HG03039 (cell line): ENCODE data around the gene HDLBP.
A peak's percentile ranks its signal among the peaks of the same experiment; 100 is the strongest.

Experiments used
- ATAC-seq: cut with Tn5 transposase; IDR thresholded peaks from one replicate; pipeline ENCODE4 v1.9.1; 2021; ENCODE audit warnings: mild to moderate bottlenecking, moderate library complexity; ENCODE audit not compliant: unreplicated experiment

Gene HDLBP, protein sequence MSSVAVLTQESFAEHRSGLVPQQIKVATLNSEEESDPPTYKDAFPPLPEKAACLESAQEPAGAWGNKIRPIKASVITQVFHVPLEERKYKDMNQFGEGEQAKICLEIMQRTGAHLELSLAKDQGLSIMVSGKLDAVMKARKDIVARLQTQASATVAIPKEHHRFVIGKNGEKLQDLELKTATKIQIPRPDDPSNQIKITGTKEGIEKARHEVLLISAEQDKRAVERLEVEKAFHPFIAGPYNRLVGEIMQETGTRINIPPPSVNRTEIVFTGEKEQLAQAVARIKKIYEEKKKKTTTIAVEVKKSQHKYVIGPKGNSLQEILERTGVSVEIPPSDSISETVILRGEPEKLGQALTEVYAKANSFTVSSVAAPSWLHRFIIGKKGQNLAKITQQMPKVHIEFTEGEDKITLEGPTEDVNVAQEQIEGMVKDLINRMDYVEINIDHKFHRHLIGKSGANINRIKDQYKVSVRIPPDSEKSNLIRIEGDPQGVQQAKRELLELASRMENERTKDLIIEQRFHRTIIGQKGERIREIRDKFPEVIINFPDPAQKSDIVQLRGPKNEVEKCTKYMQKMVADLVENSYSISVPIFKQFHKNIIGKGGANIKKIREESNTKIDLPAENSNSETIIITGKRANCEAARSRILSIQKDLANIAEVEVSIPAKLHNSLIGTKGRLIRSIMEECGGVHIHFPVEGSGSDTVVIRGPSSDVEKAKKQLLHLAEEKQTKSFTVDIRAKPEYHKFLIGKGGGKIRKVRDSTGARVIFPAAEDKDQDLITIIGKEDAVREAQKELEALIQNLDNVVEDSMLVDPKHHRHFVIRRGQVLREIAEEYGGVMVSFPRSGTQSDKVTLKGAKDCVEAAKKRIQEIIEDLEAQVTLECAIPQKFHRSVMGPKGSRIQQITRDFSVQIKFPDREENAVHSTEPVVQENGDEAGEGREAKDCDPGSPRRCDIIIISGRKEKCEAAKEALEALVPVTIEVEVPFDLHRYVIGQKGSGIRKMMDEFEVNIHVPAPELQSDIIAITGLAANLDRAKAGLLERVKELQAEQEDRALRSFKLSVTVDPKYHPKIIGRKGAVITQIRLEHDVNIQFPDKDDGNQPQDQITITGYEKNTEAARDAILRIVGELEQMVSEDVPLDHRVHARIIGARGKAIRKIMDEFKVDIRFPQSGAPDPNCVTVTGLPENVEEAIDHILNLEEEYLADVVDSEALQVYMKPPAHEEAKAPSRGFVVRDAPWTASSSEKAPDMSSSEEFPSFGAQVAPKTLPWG (N-terminal part only)

DNA sequence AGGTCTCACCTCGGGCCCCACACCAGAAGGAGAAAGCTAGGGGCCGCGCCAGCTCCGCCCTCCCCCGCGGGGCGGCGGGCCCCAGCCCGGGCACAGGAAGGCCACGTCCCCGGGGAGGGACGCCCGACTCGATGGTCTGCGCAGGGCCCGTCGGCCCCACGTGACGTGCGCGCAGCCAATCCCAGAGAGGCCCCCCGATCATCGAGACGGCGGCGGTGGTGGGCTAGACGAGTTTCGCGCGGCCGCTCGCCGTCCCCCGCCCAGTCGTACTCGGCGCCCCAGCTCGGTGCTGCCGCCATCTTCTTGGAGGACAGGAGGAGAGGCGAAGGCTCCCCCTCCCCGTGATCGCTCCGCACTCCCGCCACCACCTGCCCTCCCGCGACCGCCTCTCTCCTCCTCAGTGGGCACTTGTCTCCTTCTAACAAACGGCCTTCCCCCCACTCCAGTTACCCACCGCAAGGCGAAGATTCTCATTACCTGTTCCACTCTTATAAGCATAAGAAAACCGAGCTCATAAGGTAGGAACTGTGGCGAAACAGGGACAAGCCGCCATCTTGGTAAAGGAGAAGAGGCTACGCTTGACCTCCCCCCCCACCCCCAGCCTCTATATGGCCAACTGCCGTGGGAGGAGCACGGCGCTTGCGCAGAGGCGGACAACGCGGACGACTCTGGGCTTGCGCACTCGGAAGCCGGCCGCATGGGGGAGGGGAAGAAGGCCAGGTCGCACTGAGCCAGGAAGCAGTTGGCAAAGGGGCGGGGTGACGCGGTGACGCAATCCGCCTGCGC is at the start of gene HDLBP:
Gene HDLBP (minus strand): TSS at position 580 of the 786 bp plus-strand sequence. CDS start 48,803 bp downstream, outside the sequence.
- peak; percentile 57 for ATAC-seq

DNA sequence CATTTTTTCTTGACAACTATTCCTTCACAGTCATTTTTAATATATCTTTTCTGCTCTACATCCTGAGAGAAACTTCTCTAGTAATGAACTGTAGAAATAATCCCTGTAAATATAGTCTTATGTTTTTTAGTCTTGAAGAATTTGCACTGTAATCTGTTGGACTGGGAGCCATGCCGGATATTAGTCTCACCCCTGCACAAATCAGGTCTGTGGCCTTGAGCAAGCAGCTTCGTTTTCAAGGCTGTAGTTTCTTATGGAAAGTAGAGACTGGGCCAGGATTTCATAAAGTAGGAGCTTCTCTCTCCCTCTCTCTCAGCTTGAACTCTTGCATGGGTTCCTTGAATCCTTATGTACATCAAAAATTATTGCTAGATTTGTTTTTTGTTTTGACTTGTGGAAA is 49.3 kb upstream of the HDLBP start:
- no peak for ATAC-seq

DNA sequence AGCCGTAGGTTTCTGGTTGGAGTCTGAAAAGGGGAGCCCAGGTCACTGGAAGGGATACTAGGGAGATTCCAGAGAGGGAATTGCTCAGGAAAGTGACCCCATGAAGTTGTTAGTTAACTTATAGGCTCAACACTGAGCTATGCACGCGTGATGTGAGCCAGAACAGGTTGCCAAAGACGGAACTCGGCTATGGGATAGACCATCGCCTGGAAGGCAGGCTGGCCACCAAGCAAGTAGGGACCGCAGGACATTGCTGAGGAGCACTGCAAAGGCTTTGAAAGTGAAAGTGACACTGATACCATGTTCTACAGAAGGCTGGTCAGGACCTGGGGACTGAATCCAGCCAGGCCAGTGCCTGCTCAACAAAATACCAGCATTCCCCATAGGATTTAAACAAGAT is 48.0 kb upstream of the HDLBP start:
- ATAC-seq: no peak

DNA sequence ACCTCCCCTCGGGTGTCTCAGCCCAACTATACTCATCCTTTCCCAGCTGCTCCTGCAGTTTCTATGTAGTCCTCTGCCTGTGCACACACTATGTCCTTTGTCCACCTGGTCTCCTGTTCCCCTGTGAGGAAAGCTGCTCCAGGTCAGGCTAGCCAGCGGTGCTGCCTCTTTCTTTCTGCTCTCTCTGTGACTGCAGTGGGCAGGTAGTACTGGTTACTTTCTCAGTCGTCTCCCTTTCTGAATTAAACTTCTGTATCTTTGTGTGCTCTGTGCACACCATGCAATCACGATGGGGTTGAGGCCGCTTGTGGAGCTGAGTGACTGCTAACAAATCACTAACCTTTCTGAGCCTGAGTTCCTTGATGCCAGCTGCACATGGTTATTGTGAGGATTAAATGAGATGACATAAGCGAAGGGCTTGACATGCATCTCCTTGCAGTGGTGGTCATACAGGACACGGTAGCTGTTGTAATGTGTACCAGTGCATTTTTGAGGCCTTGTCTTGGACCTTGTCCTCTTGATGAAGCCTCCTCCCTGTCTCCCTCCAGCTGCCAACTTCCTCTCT is 44.1 kb upstream of the HDLBP start:
- no peak for ATAC-seq

GRCh38 chr2:241358470-241358869 is 43.0 kb upstream of the HDLBP start:
- ATAC-seq: no peak

- ATAC-seq: no peak
Observed at GRCh38 chr2:241357531-241357930, 42.1 kb upstream of the HDLBP start.

DNA sequence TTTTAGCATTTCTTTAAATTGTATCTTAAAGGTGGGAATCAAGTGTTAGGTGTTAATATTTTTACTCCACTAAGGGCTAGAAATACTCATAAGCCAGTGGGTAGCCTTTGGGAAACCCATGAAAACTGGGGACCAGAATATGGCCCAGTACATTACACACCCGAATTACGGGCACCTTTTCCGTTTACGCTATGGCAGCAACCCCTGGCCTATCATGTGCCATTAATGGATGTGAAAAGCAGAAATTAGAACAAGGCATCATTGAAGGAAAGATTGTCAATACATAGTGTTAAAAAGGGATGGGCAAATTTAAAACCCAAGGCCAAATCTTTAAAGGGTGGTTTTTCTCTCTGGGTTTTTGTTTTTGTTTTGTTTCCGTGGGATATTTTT is 41.4 kb upstream of the HDLBP start:
- ATAC-seq: no peak

DNA sequence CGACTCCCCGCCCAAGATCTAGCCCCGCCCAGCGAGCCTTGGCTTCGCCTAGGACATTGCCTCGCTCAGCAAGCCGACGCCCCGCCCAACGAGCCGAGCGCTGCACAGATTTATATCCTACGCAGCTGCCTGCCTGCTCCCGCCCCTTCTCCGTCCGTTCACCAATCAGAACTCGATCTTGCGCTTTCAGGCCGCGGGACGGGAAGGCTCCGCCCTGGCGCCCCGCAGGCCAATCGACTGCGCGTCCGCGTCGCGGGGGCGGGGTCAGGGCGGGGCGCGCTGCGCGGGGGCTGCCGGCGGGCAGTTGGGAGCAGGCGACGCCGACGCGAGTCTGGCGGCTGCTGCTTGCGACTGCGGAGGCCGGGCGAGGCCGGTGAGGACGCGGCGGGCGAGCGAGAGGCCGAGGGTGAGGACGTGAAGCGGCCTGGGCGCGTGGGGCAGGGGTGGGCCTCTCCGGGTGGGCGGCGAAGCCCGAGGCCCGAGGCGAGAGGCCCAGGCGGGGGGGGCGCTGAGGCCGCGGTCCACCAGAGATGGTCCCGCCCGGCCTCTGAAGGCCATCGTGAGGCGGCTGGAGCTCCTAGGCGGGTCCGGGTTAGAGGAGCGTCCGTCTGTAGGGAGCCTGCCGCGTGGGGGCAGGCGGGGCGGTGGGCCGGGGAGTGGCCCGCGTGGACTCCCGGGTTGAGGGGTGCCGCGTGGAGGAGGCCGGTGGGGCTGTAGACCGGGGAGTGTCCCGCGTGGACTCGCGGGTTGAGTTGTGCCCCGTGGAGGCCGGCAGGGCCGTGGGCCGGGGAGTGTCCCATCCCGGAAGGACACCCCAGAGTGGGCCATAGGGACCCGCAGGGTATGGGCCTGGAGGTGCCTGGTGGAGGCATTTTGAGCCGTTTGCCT is 40.8 kb upstream of the HDLBP start, which contains the start of gene FARP2:
Gene FARP2 (plus strand): TSS at position 303 of the 888 bp plus-strand sequence. CDS start 16,823 bp downstream, outside the sequence.
- peak; percentile 76 for ATAC-seq

DNA sequence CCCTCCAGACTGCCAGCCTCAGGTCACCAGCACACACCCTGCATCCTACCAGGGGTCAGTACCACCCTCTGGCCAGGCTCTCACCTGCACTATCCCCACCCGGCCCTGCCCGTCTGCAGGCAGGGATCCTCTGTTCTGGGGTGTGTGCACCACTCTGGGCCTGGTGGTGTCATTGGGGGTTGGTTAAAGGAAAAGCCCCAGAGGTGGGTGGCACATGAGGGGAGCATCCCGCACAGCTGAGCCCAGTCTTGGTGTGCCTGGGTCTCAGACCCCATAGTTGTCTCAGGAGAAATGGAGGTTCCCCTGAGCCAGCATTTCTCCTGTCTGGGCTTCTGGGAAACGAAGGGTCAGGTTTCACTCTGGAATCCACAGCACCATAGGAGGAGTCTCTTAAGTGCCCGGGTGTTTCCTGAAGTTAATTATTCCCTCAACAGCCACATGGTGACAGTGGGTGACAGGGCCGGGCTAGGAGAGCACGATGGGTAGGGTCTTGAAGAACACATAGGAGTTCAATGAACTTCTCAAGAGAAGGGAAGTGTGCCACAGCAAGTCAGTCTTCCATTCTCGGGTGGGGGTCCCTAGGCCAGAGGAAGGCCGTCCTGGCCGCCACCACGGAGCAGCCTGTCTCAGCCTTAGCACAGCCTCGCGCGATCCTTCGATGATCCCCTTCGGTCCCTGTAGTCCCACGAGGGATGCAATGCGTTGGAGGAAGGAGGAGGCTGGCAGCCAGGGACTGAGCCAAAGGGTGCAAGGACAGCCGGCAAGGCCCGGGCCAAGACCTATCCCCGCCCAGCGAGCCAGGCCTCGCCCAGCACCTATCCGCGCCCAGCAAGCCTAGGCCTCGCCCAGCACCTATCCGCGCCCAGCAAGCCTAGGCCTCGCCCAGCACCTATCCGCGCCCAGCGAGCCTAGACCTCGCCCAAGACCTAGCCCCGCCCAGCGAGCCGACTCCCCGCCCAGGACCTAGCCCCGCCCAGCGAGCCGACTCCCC is 39.5 kb upstream of the HDLBP start:
- ATAC-seq: no peak

- no peak for ATAC-seq
Observed at GRCh38 chr2:241352227-241352626, 36.8 kb upstream of the HDLBP start.

DNA sequence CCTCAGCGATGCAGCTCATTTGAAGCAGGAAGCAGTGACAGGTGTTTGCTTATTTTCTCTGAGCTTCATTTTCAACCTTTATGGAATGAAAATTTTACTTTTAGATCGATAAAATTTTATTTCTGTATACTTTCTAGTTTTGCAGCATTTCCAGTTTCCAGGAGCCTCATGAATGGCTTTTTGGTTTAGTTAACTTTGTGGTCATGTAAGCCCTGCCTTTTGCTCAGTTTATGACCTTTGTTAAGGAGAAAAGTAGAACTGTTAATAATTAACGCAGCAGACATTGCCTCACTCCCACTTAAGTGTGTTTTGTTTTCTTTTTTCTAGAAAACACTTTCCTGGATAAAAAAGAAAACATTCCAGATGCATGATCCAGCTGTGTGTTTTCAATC is 36.2 kb upstream of the HDLBP start:
- ATAC-seq: no peak

GRCh38 chr2:241350878-241351639 is 35.6 kb upstream of the HDLBP start:
- no peak for ATAC-seq

DNA sequence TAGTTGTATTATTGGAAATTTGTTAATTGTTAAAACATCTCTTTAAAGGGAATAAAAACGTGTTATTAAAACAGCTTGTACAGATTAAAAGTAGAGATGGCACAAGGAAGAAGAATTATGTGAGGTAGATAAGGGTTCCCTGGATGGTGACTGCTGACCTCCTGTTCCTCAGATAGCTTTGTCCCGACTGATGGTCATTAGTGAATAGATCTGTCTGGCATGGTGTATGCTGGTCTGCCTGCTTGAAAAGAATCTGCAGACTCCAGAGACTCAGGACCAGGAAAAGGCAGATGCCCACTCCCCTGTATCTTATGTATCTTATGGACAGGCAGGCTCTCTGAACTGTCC is 35.0 kb upstream of the HDLBP start:
- ATAC-seq: no peak

DNA sequence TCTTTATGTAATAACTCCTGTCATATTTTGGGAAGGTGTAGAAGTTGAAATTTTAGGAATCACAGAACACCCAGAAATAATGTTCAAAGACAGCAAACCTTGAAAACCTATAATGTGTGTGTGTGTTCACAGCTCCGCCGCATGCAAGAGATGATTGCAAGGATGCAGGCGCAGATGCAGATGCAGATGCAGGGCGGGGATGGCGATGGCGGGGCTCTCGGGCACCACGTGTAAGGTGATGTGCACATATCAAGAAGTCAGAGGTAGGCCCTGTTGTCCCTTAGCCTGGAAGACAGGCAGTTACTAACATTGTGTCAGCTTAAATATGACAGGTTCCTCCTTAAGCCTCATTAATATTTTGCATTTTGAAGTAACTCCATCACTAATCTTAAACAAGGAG is 34.5 kb upstream of the HDLBP start:
- ATAC-seq: no peak

DNA sequence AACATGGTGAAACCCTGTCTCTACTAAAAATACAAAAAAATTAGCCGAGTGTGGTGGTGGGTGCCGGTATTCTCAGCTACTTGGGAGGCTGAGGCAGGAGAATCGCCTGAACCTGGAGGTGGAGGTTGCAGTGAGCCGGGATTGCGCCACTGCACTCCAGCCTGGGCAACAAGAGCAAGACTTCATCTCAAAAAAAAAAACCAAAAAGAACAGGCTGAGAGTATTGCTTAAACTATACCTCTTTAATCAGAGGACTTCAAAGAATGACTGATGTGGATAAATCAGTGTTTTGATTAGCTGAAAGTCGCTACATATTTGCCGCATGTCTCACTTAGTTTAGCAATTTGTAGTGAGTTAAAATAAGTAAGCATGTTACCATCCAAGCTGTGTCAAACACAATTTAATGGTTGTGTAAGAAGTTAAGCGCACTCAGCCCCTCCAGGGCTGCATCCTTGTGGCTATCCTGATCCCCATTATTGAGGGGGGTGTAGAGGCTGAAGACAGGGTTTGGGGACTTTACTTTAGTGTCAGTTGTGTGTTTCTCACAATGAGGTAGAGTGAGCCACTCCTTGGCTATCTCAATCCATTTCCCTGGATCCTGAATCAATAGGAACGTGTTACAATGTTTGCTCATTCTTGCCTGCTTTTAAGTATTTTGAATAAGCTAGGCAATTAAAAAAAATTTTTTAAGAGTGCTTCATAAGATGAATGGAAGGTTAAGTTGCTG is 29.6 kb upstream of the HDLBP start:
- ATAC-seq: no peak

- no peak for ATAC-seq
Observed at GRCh38 chr2:241340631-241341163, 25.2 kb upstream of the HDLBP start.
